ENCODE data around the gene CTNNA1.
A peak's percentile ranks its signal among the peaks of the same experiment; 100 is the strongest.

CTNNA1 gene

DNA sequence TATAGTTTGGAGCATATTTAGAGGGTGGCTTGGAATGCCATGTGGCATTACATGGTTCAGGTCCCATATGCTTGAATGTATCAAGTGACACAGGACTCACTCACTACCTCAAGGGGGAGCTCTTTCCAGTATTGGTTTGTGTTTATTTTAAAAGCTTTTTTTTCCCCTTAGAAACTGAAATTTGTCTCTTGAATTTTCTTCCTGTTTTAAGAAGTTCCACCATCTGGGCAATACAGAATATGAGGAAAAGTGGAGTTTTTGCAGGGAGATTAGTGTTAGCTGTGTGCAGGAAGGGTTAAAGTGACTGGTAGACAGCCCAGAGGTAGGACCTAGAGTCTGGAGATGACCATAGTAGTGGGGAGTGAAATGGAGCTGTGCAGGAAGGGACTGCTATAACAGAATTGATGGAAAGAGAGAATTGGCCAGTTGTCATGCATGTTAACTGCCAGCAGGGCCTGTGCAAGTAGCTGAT lies 36.6 kb downstream of the CTNNA1 start:
- peaks cover 10% of the 10 kb centered on the region in 2 experiments; a peak in 2 of 3 replicates for H3K36me3 ChIP-seq (ENCODE audit: control insufficient read depth in 2 of 2, insufficient read depth in 1 of 2, low read length in 2 of 2)
- CTCF ChIA-PET = interaction anchor here (0.6 to 3.2 kb wide), 38 partner anchors 8 to 971 kb away, joined by 3 to 17 read pairs (median 4); no protein-coding TSS in a partner anchor
- TF ChIP-seq, protein P1, sequence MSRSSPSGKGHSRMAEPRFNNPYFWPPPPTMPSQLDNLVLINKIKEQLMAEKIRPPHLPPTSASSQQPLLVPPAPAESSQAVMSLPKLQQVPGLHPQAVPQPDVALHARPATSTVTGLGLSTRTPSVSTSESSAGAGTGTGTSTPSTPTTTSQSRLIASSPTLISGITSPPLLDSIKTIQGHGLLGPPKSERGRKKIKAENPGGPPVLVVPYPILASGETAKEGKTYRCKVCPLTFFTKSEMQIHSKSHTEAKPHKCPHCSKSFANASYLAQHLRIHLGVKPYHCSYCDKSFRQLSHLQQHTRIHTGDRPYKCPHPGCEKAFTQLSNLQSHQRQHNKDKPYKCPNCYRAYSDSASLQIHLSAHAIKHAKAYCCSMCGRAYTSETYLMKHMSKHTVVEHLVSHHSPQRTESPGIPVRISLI (tag by site-specific recombination; IDR thresholded peaks at IDR 0.05) = peak; percentile 89
- TF ChIP-seq, protein P2, sequence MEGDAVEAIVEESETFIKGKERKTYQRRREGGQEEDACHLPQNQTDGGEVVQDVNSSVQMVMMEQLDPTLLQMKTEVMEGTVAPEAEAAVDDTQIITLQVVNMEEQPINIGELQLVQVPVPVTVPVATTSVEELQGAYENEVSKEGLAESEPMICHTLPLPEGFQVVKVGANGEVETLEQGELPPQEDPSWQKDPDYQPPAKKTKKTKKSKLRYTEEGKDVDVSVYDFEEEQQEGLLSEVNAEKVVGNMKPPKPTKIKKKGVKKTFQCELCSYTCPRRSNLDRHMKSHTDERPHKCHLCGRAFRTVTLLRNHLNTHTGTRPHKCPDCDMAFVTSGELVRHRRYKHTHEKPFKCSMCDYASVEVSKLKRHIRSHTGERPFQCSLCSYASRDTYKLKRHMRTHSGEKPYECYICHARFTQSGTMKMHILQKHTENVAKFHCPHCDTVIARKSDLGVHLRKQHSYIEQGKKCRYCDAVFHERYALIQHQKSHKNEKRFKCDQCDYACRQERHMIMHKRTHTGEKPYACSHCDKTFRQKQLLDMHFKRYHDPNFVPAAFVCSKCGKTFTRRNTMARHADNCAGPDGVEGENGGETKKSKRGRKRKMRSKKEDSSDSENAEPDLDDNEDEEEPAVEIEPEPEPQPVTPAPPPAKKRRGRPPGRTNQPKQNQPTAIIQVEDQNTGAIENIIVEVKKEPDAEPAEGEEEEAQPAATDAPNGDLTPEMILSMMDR (tag by site-specific recombination; IDR thresholded peaks at IDR 0.05) = 0 out of 2 replicates have a peak, but pooled peaks have one; percentile 30
- TF ChIP-seq, protein P3, sequence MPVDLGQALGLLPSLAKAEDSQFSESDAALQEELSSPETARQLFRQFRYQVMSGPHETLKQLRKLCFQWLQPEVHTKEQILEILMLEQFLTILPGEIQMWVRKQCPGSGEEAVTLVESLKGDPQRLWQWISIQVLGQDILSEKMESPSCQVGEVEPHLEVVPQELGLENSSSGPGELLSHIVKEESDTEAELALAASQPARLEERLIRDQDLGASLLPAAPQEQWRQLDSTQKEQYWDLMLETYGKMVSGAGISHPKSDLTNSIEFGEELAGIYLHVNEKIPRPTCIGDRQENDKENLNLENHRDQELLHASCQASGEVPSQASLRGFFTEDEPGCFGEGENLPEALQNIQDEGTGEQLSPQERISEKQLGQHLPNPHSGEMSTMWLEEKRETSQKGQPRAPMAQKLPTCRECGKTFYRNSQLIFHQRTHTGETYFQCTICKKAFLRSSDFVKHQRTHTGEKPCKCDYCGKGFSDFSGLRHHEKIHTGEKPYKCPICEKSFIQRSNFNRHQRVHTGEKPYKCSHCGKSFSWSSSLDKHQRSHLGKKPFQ (tag by site-specific recombination; IDR thresholded peaks at IDR 0.05) = no peak
- TF ChIP-seq YY2 (tag by site-specific recombination; IDR thresholded peaks at IDR 0.05) = no peak
- TF ChIP-seq ZXDB (tag by site-specific recombination; IDR thresholded peaks at IDR 0.05) = 0 out of 2 replicates have a peak, but pooled peaks have one; percentile 17
- TF ChIP-seq, protein P4, sequence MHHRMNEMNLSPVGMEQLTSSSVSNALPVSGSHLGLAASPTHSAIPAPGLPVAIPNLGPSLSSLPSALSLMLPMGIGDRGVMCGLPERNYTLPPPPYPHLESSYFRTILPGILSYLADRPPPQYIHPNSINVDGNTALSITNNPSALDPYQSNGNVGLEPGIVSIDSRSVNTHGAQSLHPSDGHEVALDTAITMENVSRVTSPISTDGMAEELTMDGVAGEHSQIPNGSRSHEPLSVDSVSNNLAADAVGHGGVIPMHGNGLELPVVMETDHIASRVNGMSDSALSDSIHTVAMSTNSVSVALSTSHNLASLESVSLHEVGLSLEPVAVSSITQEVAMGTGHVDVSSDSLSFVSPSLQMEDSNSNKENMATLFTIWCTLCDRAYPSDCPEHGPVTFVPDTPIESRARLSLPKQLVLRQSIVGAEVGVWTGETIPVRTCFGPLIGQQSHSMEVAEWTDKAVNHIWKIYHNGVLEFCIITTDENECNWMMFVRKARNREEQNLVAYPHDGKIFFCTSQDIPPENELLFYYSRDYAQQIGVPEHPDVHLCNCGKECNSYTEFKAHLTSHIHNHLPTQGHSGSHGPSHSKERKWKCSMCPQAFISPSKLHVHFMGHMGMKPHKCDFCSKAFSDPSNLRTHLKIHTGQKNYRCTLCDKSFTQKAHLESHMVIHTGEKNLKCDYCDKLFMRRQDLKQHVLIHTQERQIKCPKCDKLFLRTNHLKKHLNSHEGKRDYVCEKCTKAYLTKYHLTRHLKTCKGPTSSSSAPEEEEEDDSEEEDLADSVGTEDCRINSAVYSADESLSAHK (tag by site-specific recombination; IDR thresholded peaks at IDR 0.05) = peak; percentile 62
- 0 out of 2 replicates have a peak, but pooled peaks have one; percentile 24 for TF ChIP-seq ZNF2 (tag by site-specific recombination; IDR thresholded peaks at IDR 0.05)

DNA sequence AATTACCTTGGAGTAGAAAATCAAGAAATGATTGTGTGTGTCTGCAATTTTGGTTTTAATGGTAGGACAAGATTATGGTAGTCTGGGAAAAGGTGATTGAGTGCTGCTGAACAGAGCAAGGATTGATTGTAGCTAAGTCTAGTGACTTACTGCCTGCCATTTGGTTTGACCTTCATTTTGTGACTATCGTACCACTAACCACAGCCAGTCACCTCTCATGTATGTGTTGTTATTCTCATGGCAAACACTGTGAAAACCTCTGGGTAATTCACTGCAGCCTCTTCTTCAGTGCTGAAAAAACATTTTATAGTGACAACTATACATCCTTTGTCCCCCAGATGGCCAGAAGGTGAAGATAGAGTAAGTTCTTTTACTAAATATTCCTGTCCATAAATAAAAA lies 37.5 kb downstream of the CTNNA1 start:
- Histone ChIP-seq H3K36me3 (ENCODE audit: control insufficient read depth in 2 of 2, insufficient read depth in 1 of 2, low read length in 2 of 2) (peaks cover 2 to 10% of the 10 kb centered on the region in 2 experiments; a peak in 2 of 3 replicates), H3K4me3 (ENCODE audit: low read depth, low read length) (no peak overlapping the region), H3K4me1 (ENCODE audit: control insufficient read depth, insufficient read depth, low read length) (no peaks in the 10 kb centered on the region; the same call in 1 of the 2 replicates), H3K9me3 (ENCODE audit: control insufficient read depth, insufficient read depth, low read depth, low read length) (no peaks in the 10 kb centered on the region), H3K27ac (ENCODE audit: extremely low read depth, low read depth, low read length) (no peak overlapping the region)
- TF ChIP-seq, protein P5, sequence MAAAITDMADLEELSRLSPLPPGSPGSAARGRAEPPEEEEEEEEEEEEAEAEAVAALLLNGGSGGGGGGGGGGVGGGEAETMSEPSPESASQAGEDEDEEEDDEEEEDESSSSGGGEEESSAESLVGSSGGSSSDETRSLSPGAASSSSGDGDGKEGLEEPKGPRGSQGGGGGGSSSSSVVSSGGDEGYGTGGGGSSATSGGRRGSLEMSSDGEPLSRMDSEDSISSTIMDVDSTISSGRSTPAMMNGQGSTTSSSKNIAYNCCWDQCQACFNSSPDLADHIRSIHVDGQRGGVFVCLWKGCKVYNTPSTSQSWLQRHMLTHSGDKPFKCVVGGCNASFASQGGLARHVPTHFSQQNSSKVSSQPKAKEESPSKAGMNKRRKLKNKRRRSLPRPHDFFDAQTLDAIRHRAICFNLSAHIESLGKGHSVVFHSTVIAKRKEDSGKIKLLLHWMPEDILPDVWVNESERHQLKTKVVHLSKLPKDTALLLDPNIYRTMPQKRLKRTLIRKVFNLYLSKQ (tag by site-specific recombination; IDR thresholded peaks at IDR 0.05; ENCODE audit: borderline replicate concordance) = no peak
- no peak for TF ChIP-seq ZEB2 (tag by site-specific recombination; IDR thresholded peaks at IDR 0.05)
- TF ChIP-seq, protein P1 (tag by site-specific recombination; IDR thresholded peaks at IDR 0.05) = no peak
- TF ChIP-seq ZNF169 (tag by site-specific recombination; IDR thresholded peaks at IDR 0.05) = no peak
- TF ChIP-seq, protein P6, sequence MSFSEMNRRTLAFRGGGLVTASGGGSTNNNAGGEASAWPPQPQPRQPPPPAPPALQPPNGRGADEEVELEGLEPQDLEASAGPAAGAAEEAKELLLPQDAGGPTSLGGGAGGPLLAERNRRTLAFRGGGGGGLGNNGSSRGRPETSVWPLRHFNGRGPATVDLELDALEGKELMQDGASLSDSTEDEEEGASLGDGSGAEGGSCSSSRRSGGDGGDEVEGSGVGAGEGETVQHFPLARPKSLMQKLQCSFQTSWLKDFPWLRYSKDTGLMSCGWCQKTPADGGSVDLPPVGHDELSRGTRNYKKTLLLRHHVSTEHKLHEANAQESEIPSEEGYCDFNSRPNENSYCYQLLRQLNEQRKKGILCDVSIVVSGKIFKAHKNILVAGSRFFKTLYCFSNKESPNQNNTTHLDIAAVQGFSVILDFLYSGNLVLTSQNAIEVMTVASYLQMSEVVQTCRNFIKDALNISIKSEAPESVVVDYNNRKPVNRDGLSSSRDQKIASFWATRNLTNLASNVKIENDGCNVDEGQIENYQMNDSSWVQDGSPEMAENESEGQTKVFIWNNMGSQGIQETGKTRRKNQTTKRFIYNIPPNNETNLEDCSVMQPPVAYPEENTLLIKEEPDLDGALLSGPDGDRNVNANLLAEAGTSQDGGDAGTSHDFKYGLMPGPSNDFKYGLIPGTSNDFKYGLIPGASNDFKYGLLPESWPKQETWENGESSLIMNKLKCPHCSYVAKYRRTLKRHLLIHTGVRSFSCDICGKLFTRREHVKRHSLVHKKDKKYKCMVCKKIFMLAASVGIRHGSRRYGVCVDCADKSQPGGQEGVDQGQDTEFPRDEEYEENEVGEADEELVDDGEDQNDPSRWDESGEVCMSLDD (tag by site-specific recombination; IDR thresholded peaks at IDR 0.05) = no peak
- TF ChIP-seq, protein P7, sequence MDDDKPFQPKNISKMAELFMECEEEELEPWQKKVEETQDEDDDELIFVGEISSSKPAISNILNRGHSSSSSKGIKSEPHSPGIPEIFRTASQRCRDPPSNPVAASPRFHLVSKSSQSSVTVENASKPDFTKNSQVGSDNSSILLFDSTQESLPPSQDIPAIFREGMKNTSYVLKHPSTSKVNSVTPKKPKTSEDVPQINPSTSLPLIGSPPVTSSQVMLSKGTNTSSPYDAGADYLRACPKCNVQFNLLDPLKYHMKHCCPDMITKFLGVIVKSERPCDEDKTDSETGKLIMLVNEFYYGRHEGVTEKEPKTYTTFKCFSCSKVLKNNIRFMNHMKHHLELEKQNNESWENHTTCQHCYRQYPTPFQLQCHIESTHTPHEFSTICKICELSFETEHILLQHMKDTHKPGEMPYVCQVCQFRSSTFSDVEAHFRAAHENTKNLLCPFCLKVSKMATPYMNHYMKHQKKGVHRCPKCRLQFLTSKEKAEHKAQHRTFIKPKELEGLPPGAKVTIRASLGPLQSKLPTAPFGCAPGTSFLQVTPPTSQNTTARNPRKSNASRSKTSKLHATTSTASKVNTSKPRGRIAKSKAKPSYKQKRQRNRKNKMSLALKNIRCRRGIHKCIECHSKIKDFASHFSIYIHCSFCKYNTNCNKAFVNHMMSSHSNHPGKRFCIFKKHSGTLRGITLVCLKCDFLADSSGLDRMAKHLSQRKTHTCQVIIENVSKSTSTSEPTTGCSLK (tag by site-specific recombination; IDR thresholded peaks at IDR 0.05) = no peak
- TF ChIP-seq ZNF501 (tag by site-specific recombination; IDR thresholded peaks at IDR 0.05) = no peak
- TF ChIP-seq ZNF596 (tag by site-specific recombination; IDR thresholded peaks at IDR 0.05) = no peak
- TF ChIP-seq OVOL3 (tag by site-specific recombination; IDR thresholded peaks at IDR 0.05) = no peak
- CTCF ChIA-PET = interaction anchor here (0.6 to 3.2 kb wide), 9 partner anchors 14 to 470 kb away, joined by 3 to 17 read pairs (median 6); no protein-coding TSS in a partner anchor
- POLR2A ChIA-PET = no interaction called here

More for the DNA sequence above, 36.6 kb downstream of the CTNNA1 start:
- no peak overlapping the region for H3K4me3 ChIP-seq (ENCODE audit: low read depth, low read length)
- H3K9me3 ChIP-seq (ENCODE audit: control insufficient read depth, insufficient read depth, low read depth, low read length) = no peaks in the 10 kb centered on the region
- no peak overlapping the region for H3K27ac ChIP-seq (ENCODE audit: extremely low read depth, low read depth, low read length)
- POLR2A ChIA-PET = no interaction called here
- no peaks in the 10 kb centered on the region; the same call in 1 of the 2 replicates for H3K4me1 ChIP-seq (ENCODE audit: control insufficient read depth, insufficient read depth, low read length)

All from HEK293 (cell line).